Left lung (tissue), 10 donors: ENCODE measurements around the gene MAN1C1. TPM values are rescaled to one million over a fixed set of nuclear protein-coding genes. Genes with fewer than 3 reads are reported as not detected.

Source experiments
- ATAC-seq: fragments of 200-7000 bp; cut with Tn5 transposase; one replicate; pipeline ENCODE4 v1.9.1; 2020; ENCODE audit warnings: moderate library complexity
- DNase-seq, 4 donors: peaks; one replicate each; pipeline ENCODE4 v3.0.0-alpha.2; 2013 to 2020
- H3K27ac ChIP-seq, 2 donors: fragments of 200-600 bp; sonication (generic) in 1 of 2; one replicate each; pipeline versions ENCODE4 v1.5.0 to v1.8.0; 2020 to 2021
- H3K27me3 ChIP-seq, 2 donors: fragments of 200-600 bp; sonication (generic) in 1 of 2; one replicate each; pipeline versions ENCODE4 v1.5.0 to v1.8.0; 2020 to 2021
- H3K36me3 ChIP-seq, 2 donors: fragments of 200-600 bp; sonication (generic) in 1 of 2; one replicate each; pipeline versions ENCODE4 v1.5.0 to v1.8.0; 2020 to 2021
- H3K4me1 ChIP-seq, 2 donors: fragments of 200-600 bp; one replicate each; pipeline ENCODE4 v1.8.0; 2021
- H3K4me3 ChIP-seq, 2 donors: fragments of 200-600 bp; sonication (generic) in 1 of 2; one replicate each; pipeline versions ENCODE4 v1.5.0 to v1.8.0; 2020 to 2021; ENCODE audit warnings: mild to moderate bottlenecking in 1 of 2
- H3K9me3 ChIP-seq, 2 donors: fragments of 200-600 bp; sonication (generic) in 1 of 2; one replicate each; pipeline versions ENCODE4 v1.5.0 to v1.8.0; 2020 to 2021
- intact Hi-C, 2 donors: fragments of 100-400 bp; cut with DNase I; formaldehyde crosslinking; loops; one replicate each; pipeline versions ENCODE4 v1.11.2 to v1.14.2; 2022
- polyA plus RNA-seq, 6 donors: library from polyadenylated mRNA; unstranded; fragments of 120-200 nt; gene quantifications; one replicate each; pipeline ENCODE4 v1.2.1, GENCODE V29; 2013; ENCODE audit not compliant: insufficient read length in 6 of 6
- total RNA-seq, 2 donors: library from RNA; stranded (reverse); fragmentation: NEBNext Ultra II Directional; extraction: Animal tissue kit (Norgen Biotek cat#: 25700); gene quantifications; one replicate each; pipeline ENCODE4 v1.2.1, GENCODE V29; 2021
- TF ChIP-seq, protein P1 (sequence below), 2 donors: fragments of 200-600 bp; sonication (generic) in 1 of 2; IDR thresholded peaks; one replicate each; pipeline versions ENCODE4 v1.5.0 to v1.8.0; 2021; ENCODE audit warnings: antibody characterized with exemption in 2 of 2
- donor health status: DM: no; HTN: yes; CAD: no.
- donor health status: DM: no; HTN: no; CAD: no.

The MAN1C1 gene
- total and polyA plus RNA-seq, 8 donors: 14.9 to 20.3 (median 16.1) TPM

DNA sequence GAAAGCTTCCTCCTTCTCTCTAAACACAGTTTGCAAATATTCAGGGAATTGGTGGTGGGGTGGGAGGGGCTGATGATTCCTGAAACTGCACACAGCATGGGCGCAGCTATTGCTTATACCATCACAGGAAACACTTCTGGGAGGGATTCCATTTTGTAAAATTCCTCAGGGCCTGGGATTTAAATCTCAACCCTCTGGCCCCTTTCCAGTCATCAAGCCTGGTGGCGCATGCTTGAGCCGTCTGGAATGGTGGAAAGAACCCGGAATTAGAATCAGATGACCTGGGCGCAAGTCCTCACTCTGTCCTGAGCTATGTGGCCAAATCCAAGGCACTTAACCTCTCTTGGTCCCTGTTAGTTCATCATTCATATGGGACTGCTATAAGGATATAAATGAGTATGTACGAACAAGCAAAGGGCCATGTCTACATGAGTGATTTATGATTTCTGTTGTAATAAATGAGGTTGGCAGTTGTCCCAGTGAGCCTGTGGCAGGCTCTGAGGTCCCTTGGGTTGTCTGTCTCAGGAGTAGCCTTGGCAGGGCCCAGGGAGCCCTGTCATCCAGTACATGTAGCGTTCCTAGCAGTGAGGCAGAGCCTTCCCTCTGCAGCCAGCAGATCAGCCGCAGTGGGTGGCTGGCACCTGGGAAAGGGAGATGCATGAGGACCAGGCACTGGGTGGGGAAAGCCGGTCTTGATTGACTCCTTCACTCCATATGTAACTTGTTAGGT is 72.0 kb downstream of the MAN1C1 start:
- H3K27ac ChIP-seq: peak overlapping the region in 1 of 2 donors; percentile 18
- no peaks in the 10 kb centered on the region for H3K9me3 ChIP-seq
- intact Hi-C loops: no loop called here
- H3K4me1 ChIP-seq: peaks cover under 1 to 7% of the 10 kb centered on the region in 2 donors
- H3K36me3 ChIP-seq: no peaks in the 10 kb centered on the region
- TF ChIP-seq, protein P1, sequence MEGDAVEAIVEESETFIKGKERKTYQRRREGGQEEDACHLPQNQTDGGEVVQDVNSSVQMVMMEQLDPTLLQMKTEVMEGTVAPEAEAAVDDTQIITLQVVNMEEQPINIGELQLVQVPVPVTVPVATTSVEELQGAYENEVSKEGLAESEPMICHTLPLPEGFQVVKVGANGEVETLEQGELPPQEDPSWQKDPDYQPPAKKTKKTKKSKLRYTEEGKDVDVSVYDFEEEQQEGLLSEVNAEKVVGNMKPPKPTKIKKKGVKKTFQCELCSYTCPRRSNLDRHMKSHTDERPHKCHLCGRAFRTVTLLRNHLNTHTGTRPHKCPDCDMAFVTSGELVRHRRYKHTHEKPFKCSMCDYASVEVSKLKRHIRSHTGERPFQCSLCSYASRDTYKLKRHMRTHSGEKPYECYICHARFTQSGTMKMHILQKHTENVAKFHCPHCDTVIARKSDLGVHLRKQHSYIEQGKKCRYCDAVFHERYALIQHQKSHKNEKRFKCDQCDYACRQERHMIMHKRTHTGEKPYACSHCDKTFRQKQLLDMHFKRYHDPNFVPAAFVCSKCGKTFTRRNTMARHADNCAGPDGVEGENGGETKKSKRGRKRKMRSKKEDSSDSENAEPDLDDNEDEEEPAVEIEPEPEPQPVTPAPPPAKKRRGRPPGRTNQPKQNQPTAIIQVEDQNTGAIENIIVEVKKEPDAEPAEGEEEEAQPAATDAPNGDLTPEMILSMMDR (IDR thresholded peaks at IDR 0.05): no peak
- H3K4me3 ChIP-seq: no peak overlapping the region
- peak in 1 of 4 donors; percentile 65 for DNase-seq
- no peak for ATAC-seq
- H3K27me3 ChIP-seq: no peaks in the 10 kb centered on the region

DNA sequence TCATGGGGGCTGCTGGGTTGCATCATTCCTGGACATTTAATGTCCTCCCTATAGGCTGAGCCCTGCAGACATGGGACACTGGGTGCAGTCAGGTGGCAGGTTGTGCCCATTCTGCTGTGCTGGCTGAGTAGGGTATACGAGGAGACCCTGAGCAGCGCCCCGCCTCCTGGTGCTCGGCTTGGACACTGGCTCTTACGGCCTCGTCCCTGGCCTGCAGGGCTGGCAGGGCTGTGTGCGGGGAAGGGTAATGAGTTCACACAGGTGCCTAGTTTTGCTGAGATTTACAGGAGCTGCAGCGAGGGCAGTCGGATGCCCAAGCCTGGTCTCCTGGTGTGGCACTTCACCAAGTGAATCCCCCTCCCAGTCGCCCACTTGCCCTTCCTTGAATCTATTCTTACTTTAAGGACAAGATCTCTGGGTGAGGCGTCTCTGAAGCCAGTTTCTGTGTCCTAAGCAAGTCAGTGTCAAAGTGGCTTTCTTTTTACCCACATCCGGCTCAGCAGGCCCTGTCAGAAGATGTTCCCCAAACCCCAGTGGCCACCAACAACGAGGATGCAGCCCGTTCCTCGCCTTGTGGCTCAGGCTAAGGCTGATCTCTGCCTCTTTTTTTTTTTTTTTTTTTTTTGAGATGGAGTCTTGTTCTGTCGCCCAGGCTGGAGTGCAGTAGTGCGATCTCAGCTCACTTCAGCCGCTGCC is 73.2 kb downstream of the MAN1C1 start:
- intact Hi-C loops: no loop called here

GRCh38 chr1:25690396-25690956 is 73.9 kb downstream of the MAN1C1 start:
- Histone ChIP-seq H3K27ac (no peak overlapping the region), H3K4me1 (peaks cover 10 to 11% of the 10 kb centered on the region in 2 donors), H3K36me3 (no peaks in the 10 kb centered on the region), H3K27me3 (no peaks in the 10 kb centered on the region), H3K9me3 (no peaks in the 10 kb centered on the region), H3K4me3 (no peak overlapping the region)
- DNase-seq (no peak), ATAC-seq (no peak)
- TF ChIP-seq, protein P1 (IDR thresholded peaks at IDR 0.05): no peak
- intact Hi-C loops: no loop called here

More for the DNA sequence above, 73.2 kb downstream of the MAN1C1 start:
- no peaks in the 10 kb centered on the region for H3K9me3 ChIP-seq
- DNase-seq: no peak
- TF ChIP-seq, protein P1 (IDR thresholded peaks at IDR 0.05): no peak
- peaks cover 7 to 8% of the 10 kb centered on the region in 2 donors for H3K4me1 ChIP-seq
- H3K27ac ChIP-seq: no peak overlapping the region
- no peaks in the 10 kb centered on the region for H3K36me3 ChIP-seq
- ATAC-seq: no peak
- no peak overlapping the region for H3K4me3 ChIP-seq
- no peaks in the 10 kb centered on the region for H3K27me3 ChIP-seq

DNA sequence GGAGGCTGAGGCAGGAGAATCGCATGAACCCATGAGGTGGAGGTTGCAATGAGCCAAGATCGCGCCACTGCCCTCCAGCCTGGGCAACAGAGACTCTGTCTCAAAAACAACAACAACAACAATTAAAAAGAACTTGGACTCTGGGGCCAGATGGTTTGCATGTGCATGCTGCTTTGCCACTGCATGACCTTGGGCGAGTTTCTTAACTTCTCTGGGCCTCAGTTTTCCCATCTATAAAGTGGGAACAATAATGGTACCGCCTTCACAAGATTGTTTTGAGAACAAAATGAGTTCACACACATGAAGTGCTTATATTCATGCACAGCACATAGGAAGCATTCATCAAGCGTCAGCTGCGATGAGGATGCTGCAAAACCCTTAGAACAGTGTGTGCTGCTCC is 74.6 kb downstream of the MAN1C1 start:
- Histone ChIP-seq H3K27ac (no peak overlapping the region), H3K9me3 (no peaks in the 10 kb centered on the region), H3K4me1 (peaks cover 17% of the 10 kb centered on the region in 2 donors), H3K27me3 (no peaks in the 10 kb centered on the region), H3K4me3 (no peak overlapping the region), H3K36me3 (no peaks in the 10 kb centered on the region)
- TF ChIP-seq, protein P1 (IDR thresholded peaks at IDR 0.05): no peak
- DNase-seq (no peak), ATAC-seq (no peak)
- intact Hi-C loops: no loop called here

- Histone ChIP-seq H3K36me3 (no peaks in the 10 kb centered on the region), H3K4me3 (no peak overlapping the region), H3K4me1 (peaks cover 16 to 17% of the 10 kb centered on the region in 2 donors), H3K27me3 (no peaks in the 10 kb centered on the region), H3K27ac (no peak overlapping the region), H3K9me3 (no peaks in the 10 kb centered on the region)
- ATAC-seq (no peak), DNase-seq (no peak)
- TF ChIP-seq, protein P1 (IDR thresholded peaks at IDR 0.05): peak in 1 of 2 donors; percentile 16
- intact Hi-C loops: no loop called here
These were observed 76.0 kb downstream of the MAN1C1 start for GRCh38 chr1:25692560-25692959.
